Hepatic stellate cell (primary cell): Measurements from ENCODE around the gene CDH15.
"Not testable (repeated sequence)": the region's sequence is repeated elsewhere in the genome, so short reads cannot be mapped to it uniquely, and the experiment has no call there.

ENCODE experiments used
- DNase-seq: peaks from one replicate; pipeline ENCODE4 v3.0.0; 2011; ENCODE audit warnings: low spot score

CDH15 gene

GRCh38 chr16:89172528-89173173, 1.1 kb downstream of the CDH15 start:
- peak; percentile 40 for DNase-seq

GRCh38 chr16:89173174-89173921, 1.8 kb downstream of the CDH15 start:
- DNase-seq: no peak

GRCh38 chr16:89174055-89174827, 2.7 kb downstream of the CDH15 start:
- DNase-seq: no peak

- no peak for DNase-seq
These were observed 3.3 kb downstream of the CDH15 start for GRCh38 chr16:89174877-89175276.

GRCh38 chr16:89175280-89176146, 4.0 kb downstream of the CDH15 start:
- DNase-seq: no peak

- DNase-seq: no peak
These were observed 4.7 kb downstream of the CDH15 start for GRCh38 chr16:89176147-89176690.

GRCh38 chr16:89176717-89177116, 5.2 kb downstream of the CDH15 start:
- no peak for DNase-seq

- DNase-seq: no peak
These were observed 6.0 kb downstream of the CDH15 start for GRCh38 chr16:89177501-89177900.

GRCh38 chr16:89178453-89179147, 7.1 kb downstream of the CDH15 start:
- DNase-seq: no peak

GRCh38 chr16:89179148-89179484, 7.6 kb downstream of the CDH15 start:
- DNase-seq: no peak

- no peak for DNase-seq
These were observed 8.2 kb downstream of the CDH15 start for GRCh38 chr16:89179656-89180315.

- DNase-seq: no peak
These were observed 11.9 kb downstream of the CDH15 start for GRCh38 chr16:89183463-89183862.

GRCh38 chr16:89183975-89184676, 12.6 kb downstream of the CDH15 start:
- DNase-seq: no peak

GRCh38 chr16:89184677-89184932, 13.1 kb downstream of the CDH15 start:
- no peak for DNase-seq

GRCh38 chr16:89184933-89185794, 13.6 kb downstream of the CDH15 start:
- no peak for DNase-seq

GRCh38 chr16:89185887-89186592, 14.5 kb downstream of the CDH15 start:
- DNase-seq: not testable (repeated sequence)

GRCh38 chr16:89186593-89187031, 15.1 kb downstream of the CDH15 start:
- not testable (repeated sequence) for DNase-seq

GRCh38 chr16:89187032-89187769, 15.7 kb downstream of the CDH15 start:
- peak; percentile 51 for DNase-seq
